Measurements from ENCODE around the gene TM4SF20. TPM values are rescaled to one million over a fixed set of nuclear protein-coding genes. Genes with fewer than 3 reads are reported as not detected.

Gene TM4SF20
- total and polyA plus RNA-seq, 2 experiments from 2014 or later: not detected

DNA sequence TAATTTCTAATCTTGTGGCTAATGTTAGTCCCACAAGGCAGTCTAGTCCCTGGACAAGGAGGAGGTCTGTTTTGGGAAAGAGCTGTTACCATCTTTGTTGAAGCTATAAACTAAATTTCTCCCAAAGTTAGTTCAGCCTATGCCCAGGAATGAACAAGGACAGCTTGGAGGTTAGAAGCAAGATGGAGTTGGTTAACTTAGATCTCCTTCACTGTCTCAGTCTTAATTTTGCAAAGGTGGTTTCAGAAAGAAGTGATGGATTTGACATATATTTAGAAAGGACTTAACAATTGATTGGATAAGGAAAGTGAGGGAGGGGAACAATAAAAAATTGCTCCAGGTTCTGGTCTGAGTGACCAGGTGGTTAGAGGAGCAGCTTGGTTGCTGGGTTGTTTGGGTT lies 23.2 kb upstream of the TM4SF20 start (continued):
- TF ChIP-seq REST (IDR thresholded peaks at IDR 0.05; ENCODE audit: unreplicated experiment) (no peak), ETS1 (IDR thresholded peaks at IDR 0.05) (no peak), ZNF114 (CRISPR knock-in tag; IDR thresholded peaks at IDR 0.05) (no peak)

DNA sequence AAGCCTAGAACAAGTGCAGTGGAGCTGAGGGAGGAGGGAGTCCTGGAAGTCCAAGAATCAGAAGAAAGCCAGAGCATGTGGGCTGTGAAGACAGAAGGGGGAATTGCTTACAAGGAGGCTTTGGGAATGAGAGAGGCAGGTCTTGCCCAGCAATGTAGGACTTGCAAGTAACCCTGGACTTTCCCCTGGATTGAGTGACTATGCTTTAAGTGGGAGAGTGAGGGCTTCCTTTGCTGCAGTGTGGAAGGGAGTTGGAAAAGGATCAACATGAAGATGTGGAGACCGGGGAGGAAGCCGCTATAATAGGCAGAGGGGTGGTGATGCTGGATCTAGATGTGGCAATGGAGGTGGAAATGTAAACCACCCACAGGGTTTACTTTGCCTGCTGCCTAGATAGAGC lies 22.4 kb upstream of the TM4SF20 start:
- DNase-seq (ENCODE audit: low spot score) (no peak), ATAC-seq (no peak)
- Histone ChIP-seq H3K79me2 (replicated peaks; ENCODE audit: insufficient read depth) (no peaks in the 10 kb centered on the region), H4K20me1 (replicated peaks; ENCODE audit: insufficient read depth) (no peaks in the 10 kb centered on the region), H3F3A (replicated peaks; ENCODE audit: low read depth) (no peaks in the 10 kb centered on the region), H3K27ac (ENCODE audit: low read depth) (no peak overlapping the region), H3K4me2 (no peak overlapping the region), H2AFZ (no peak overlapping the region), H3K36me3 (ENCODE audit: insufficient read depth) (no peaks in the 10 kb centered on the region), H3K4me1 (ENCODE audit: insufficient read depth) (no peaks in the 10 kb centered on the region), H3K4me3 (no peak overlapping the region), H3K9me2 (ENCODE audit: insufficient read depth) (no peaks in the 10 kb centered on the region), H3K27me3 (ENCODE audit: insufficient read depth) (no peaks in the 10 kb centered on the region)
- H3K4me3 Mint-ChIP-seq: no peak overlapping the region
- peaks cover 4% of the 10 kb centered on the region; the same call in 1 of the 3 replicates for H3K9me3 Mint-ChIP-seq
- H3K4me1 Mint-ChIP-seq: peaks cover 4% of the 10 kb centered on the region; the same call in 2 of the 3 replicates
- H3K36me3 Mint-ChIP-seq (ENCODE audit: low read depth): no peaks in the 10 kb centered on the region; the same call in 2 of the 3 replicates
- no peak overlapping the region for H3K27ac Mint-ChIP-seq
- TF ChIP-seq ZNF114 (CRISPR knock-in tag; IDR thresholded peaks at IDR 0.05) (no peak), ZNF462 (CRISPR knock-in tag; IDR thresholded peaks at IDR 0.05) (no peak), CTCF (conservative IDR thresholded peaks at IDR 0.05; ENCODE audit: low read depth in 2 of 2) (no peak), NANOG (IDR thresholded peaks at IDR 0.05; ENCODE audit: borderline replicate concordance) (no peak), EZH2phosphoT487 (IDR thresholded peaks at IDR 0.05; ENCODE audit: unreplicated experiment) (no peak), STAT1 (IDR thresholded peaks at IDR 0.05; ENCODE audit: unreplicated experiment) (no peak), ETS1 (IDR thresholded peaks at IDR 0.05) (no peak)
- H3K27me3 Mint-ChIP-seq (ENCODE audit: insufficient read depth, low read depth, poor library complexity): peaks cover 4% of the 10 kb centered on the region
